T-cell (primary cell): ENCODE results near the gene SLC39A11. TPM values are rescaled to one million over a fixed set of nuclear protein-coding genes. Genes with fewer than 3 reads are reported as not detected.
"Not testable (repeated sequence)": the region's sequence is repeated elsewhere in the genome, so short reads cannot be mapped to it uniquely, and the experiment has no call there.

ENCODE experiments used
- ATAC-seq, 4 experiments: fragments of 200-7000 bp in 3 of 4; fragments of 150-1000 bp in 1 of 4; cut with Tn5 transposase; replicated peaks in 1 of 4; 1 replicate in 3 of 4; 2 replicates in 1 of 4; pipeline ENCODE4 v1.10.0; 2021; ENCODE audit warnings: moderate library complexity in 3 of 4, mild to moderate bottlenecking in 2 of 4, moderate number of reproducible peaks in 1 of 4
- CTCF ChIA-PET, 2 donors: fragments of 300-600 bp; sonication (Branson Sonifier 250); formaldehyde crosslinking; loops; one replicate each; lab custom pipeline; 2022; ENCODE audit warnings: antibody characterized with exemption in 2 of 2; lab: Charles Lee
- POLR2A ChIA-PET, 2 donors: fragments of 300-600 bp; sonication (Branson Sonifier 250); formaldehyde crosslinking; loops; one replicate each; lab custom pipeline; 2022; ENCODE audit warnings: antibody characterized with exemption in 2 of 2; lab: Charles Lee
- DNase-seq, 35 experiments: peaks; one replicate each; pipeline versions ENCODE4 v3.0.0 to v3.0.0-alpha.2; 2013 to 2023
- H3K27ac ChIP-seq: one replicate; pipeline ENCODE4 v1.5.1; 2013; ENCODE audit warnings: low read length
- H3K27me3 ChIP-seq, 2 experiments: replicated peaks in 1 of 2; 1 replicate in 1 of 2; 2 replicates in 1 of 2; pipeline versions ENCODE4 v1.6.1 to v1.7.0; 2013; ENCODE audit warnings: low read length in 1 of 2, mixed read lengths in 1 of 2; ENCODE audit not compliant: control insufficient read depth in 2 of 2, insufficient read depth in 2 of 2; ENCODE audit errors: extremely low read depth in 1 of 2
- H3K36me3 ChIP-seq, 2 donors: 1 replicate in 1 of 2; 2 replicates in 1 of 2; pipeline versions ENCODE4 v1.6.1 to v1.7.0; 2013; ENCODE audit warnings: low read length in 1 of 2; ENCODE audit not compliant: control insufficient read depth in 2 of 2, insufficient read depth in 1 of 2; ENCODE audit errors: extremely low read depth in 1 of 2
- H3K4me1 ChIP-seq, 2 experiments: 1 replicate in 1 of 2; 2 replicates in 1 of 2; pipeline versions ENCODE4 v1.6.1 to v1.7.0; 2013; ENCODE audit warnings: low read length in 2 of 2, mixed read lengths in 1 of 2; ENCODE audit not compliant: insufficient read depth in 2 of 2, control insufficient read depth in 1 of 2; ENCODE audit errors: extremely low read depth in 1 of 2
- H3K4me3 ChIP-seq, 2 donors: 1 replicate in 1 of 2; 2 replicates in 1 of 2; pipeline versions ENCODE4 v1.5.1 to v1.7.0; 2013; ENCODE audit warnings: mild to moderate bottlenecking in 2 of 2, low read length in 1 of 2, moderate library complexity in 1 of 2; ENCODE audit not compliant: control insufficient read depth in 1 of 2; ENCODE audit errors: extremely low read depth in 1 of 2
- H3K9me3 ChIP-seq: 2 replicates; pipeline ENCODE4 v1.7.0; 2013
- H3K27ac Mint-ChIP-seq, 2 donors: one replicate each; pipeline ENCODE4 v1.8.0; 2020 to 2021; ENCODE audit warnings: mild to moderate bottlenecking in 2 of 2, mixed read lengths in 2 of 2
- H3K27me3 Mint-ChIP-seq, 2 donors: one replicate each; pipeline ENCODE4 v1.8.0; 2021 to 2022; ENCODE audit warnings: mixed read lengths in 2 of 2
- H3K36me3 Mint-ChIP-seq: one replicate; pipeline ENCODE4 v1.8.0; 2021; ENCODE audit warnings: mixed read lengths
- H3K4me1 Mint-ChIP-seq, 3 donors: one replicate each; pipeline ENCODE4 v1.8.0; 2020 to 2022; ENCODE audit warnings: mixed read lengths in 3 of 3, mild to moderate bottlenecking in 1 of 3
- H3K4me3 Mint-ChIP-seq, 3 donors: one replicate each; pipeline ENCODE4 v1.8.0; 2020 to 2022; ENCODE audit warnings: mild to moderate bottlenecking in 3 of 3, mixed read lengths in 3 of 3, moderate library complexity in 3 of 3
- H3K9me3 Mint-ChIP-seq, 3 donors: one replicate each; pipeline ENCODE4 v1.8.0; 2020 to 2022; ENCODE audit warnings: mixed read lengths in 3 of 3
- WGBS: methylation state at CpG from one replicate; pipeline ENCODE4 v1.1.5; 2013; ENCODE audit warnings: missing lambda C conversion rate; ENCODE audit not compliant: insufficient coverage; 5-methylcytosine and 5-hydroxymethylcytosine counted together
- total RNA-seq, 35 experiments: library from RNA in 6 of 35; stranded (reverse) in 6 of 35; fragments of 120-200 nt in 1 of 35; gene quantifications; one replicate each; pipeline versions ENCODE4 v1.2.1 to v1.2.4 and lab custom pipeline; 2013 to 2026

Gene SLC39A11
- total RNA-seq, 5 donors from 2014 or later (not counting 1 experiment from before 2014, with no cell fraction given), result 18.6 to 27.1 (median 23.4) TPM

GRCh38 chr17:72782985-72783701 is 309.3 kb downstream of the SLC39A11 start:
- ATAC-seq, result no peak
- no peak overlapping the region for H3K27ac Mint-ChIP-seq
- Histone ChIP-seq H3K36me3 (no peaks in the 10 kb centered on the region), H3K4me3 (no peak overlapping the region), H3K27me3 (no peaks in the 10 kb centered on the region), H3K9me3 (no peaks in the 10 kb centered on the region), H3K4me1 (no peaks in the 10 kb centered on the region), H3K27ac (no peak overlapping the region)
- no peaks in the 10 kb centered on the region for H3K9me3 Mint-ChIP-seq
- no peaks in the 10 kb centered on the region for H3K4me1 Mint-ChIP-seq
- H3K36me3 Mint-ChIP-seq, result peaks cover 29% of the 10 kb centered on the region
- CTCF ChIA-PET, result no interaction called here
- 67% methylated on average over 4 of the region's 6 CpGs for WGBS
- no peak for DNase-seq
- H3K27me3 Mint-ChIP-seq, result no peaks in the 10 kb centered on the region
- no peak overlapping the region for H3K4me3 Mint-ChIP-seq
- POLR2A ChIA-PET, result no interaction called here

- H3K36me3 ChIP-seq, H3K4me1 Mint-ChIP-seq, POLR2A ChIA-PET, H3K27me3 ChIP-seq, H3K4me1 ChIP-seq, H3K4me3 ChIP-seq, H3K9me3 ChIP-seq, H3K27me3 Mint-ChIP-seq, H3K27ac ChIP-seq, H3K4me3 Mint-ChIP-seq, CTCF ChIA-PET, H3K27ac Mint-ChIP-seq, DNase-seq, H3K9me3 Mint-ChIP-seq, ATAC-seq: not testable (repeated sequence)
- peaks cover 29% of the 10 kb centered on the region for H3K36me3 Mint-ChIP-seq
- no CpG with 5 or more reads among the region's 5 CpGs for WGBS
These were observed 310.1 kb downstream of the SLC39A11 start for GRCh38 chr17:72782437-72782836.

- no peaks in the 10 kb centered on the region for H3K9me3 ChIP-seq
- Mint-ChIP-seq H3K4me1 (no peaks in the 10 kb centered on the region), H3K4me3 (no peak overlapping the region), H3K27ac (no peak overlapping the region), H3K9me3 (no peaks in the 10 kb centered on the region), H3K27me3 (no peaks in the 10 kb centered on the region), H3K36me3 (peaks cover 37% of the 10 kb centered on the region)
- DNase-seq, result no peak
- H3K36me3 ChIP-seq, result peaks cover 0 to 4% of the 10 kb centered on the region in 2 donors
- no peak for ATAC-seq
- 94% methylated on average over 7 of the region's 14 CpGs for WGBS
- ChIA-PET POLR2A (no interaction called here), CTCF (no interaction called here)
- no peak overlapping the region for H3K27ac ChIP-seq
- no peaks in the 10 kb centered on the region for H3K4me1 ChIP-seq
- H3K27me3 ChIP-seq, result no peaks in the 10 kb centered on the region
- no peak overlapping the region for H3K4me3 ChIP-seq
These were observed 314.0 kb downstream of the SLC39A11 start for GRCh38 chr17:72778169-72779151.

GRCh38 chr17:72775919-72776318 is 316.6 kb downstream of the SLC39A11 start:
- H3K4me3 ChIP-seq, result no peak overlapping the region
- H3K9me3 ChIP-seq, result no peaks in the 10 kb centered on the region
- H3K36me3 ChIP-seq, result peaks cover 0 to 4% of the 10 kb centered on the region in 2 donors
- H3K27ac ChIP-seq, result no peak overlapping the region
- Mint-ChIP-seq H3K27ac (no peak overlapping the region), H3K4me3 (no peak overlapping the region), H3K9me3 (no peaks in the 10 kb centered on the region), H3K36me3 (peaks cover 43% of the 10 kb centered on the region), H3K4me1 (no peaks in the 10 kb centered on the region), H3K27me3 (no peaks in the 10 kb centered on the region)
- CTCF ChIA-PET, result no interaction called here
- 58% methylated on average over 2 of the region's 4 CpGs for WGBS
- DNase-seq, result no peak
- H3K4me1 ChIP-seq, result no peaks in the 10 kb centered on the region
- ATAC-seq, result no peak
- POLR2A ChIA-PET, result no interaction called here
- H3K27me3 ChIP-seq, result no peaks in the 10 kb centered on the region

- POLR2A ChIA-PET, result no interaction called here
- Histone ChIP-seq H3K36me3 (peaks cover 0 to 4% of the 10 kb centered on the region in 2 donors), H3K4me1 (no peaks in the 10 kb centered on the region), H3K27me3 (no peaks in the 10 kb centered on the region), H3K4me3 (no peak overlapping the region), H3K9me3 (no peaks in the 10 kb centered on the region), H3K27ac (no peak overlapping the region)
- peaks cover 0 to 3% (median 0%) of the 10 kb centered on the region in 3 donors for H3K9me3 Mint-ChIP-seq
- WGBS, result 100% methylated on average over 4 of the region's 5 CpGs
- ATAC-seq (no peak), DNase-seq (no peak)
- CTCF ChIA-PET, result no interaction called here
- H3K4me3 Mint-ChIP-seq, result no peak overlapping the region
- H3K27me3 Mint-ChIP-seq, result no peaks in the 10 kb centered on the region
- H3K36me3 Mint-ChIP-seq, result peaks cover 46% of the 10 kb centered on the region
- no peak overlapping the region for H3K27ac Mint-ChIP-seq
- no peaks in the 10 kb centered on the region for H3K4me1 Mint-ChIP-seq
These were observed 317.3 kb downstream of the SLC39A11 start for GRCh38 chr17:72775237-72775636.

- ChIA-PET POLR2A (no interaction called here), CTCF (no interaction called here)
- Histone ChIP-seq H3K27ac (no peak overlapping the region), H3K4me3 (no peak overlapping the region), H3K9me3 (no peaks in the 10 kb centered on the region), H3K27me3 (no peaks in the 10 kb centered on the region), H3K36me3 (peaks cover 0 to 4% of the 10 kb centered on the region in 2 donors), H3K4me1 (no peaks in the 10 kb centered on the region)
- no peaks in the 10 kb centered on the region for H3K27me3 Mint-ChIP-seq
- H3K27ac Mint-ChIP-seq, result no peak overlapping the region
- ATAC-seq, result no peak
- peaks cover 0 to 3% (median 0%) of the 10 kb centered on the region in 3 donors for H3K9me3 Mint-ChIP-seq
- no peak overlapping the region for H3K4me3 Mint-ChIP-seq
- 100% methylated on average over 2 of the region's 4 CpGs for WGBS
- no peak for DNase-seq
- H3K4me1 Mint-ChIP-seq, result no peaks in the 10 kb centered on the region
- H3K36me3 Mint-ChIP-seq, result peaks cover 48% of the 10 kb centered on the region
These were observed 318.3 kb downstream of the SLC39A11 start for GRCh38 chr17:72774236-72774635.
